ENCODE measurements around the gene PHYH.

GRCh38 chr10:13276749-13277365, 23.0 kb downstream of the PHYH start:
- TF ChIP-seq CTCF (conservative IDR thresholded peaks at IDR 0.05; ENCODE audit: low read length) (no peak), EZH2phosphoT487 (IDR thresholded peaks at IDR 0.05; ENCODE audit: borderline replicate concordance) (no peak)
